Esophagus squamous epithelium (tissue), 5 donors: Measurements from ENCODE around the gene PFDN2. TPM values are rescaled to one million over a fixed set of nuclear protein-coding genes. Genes with fewer than 3 reads are reported as not detected.
"Not testable (repeated sequence)": the region's sequence is repeated elsewhere in the genome, so short reads cannot be mapped to it uniquely, and the experiment has no call there.

Experiments used
- DNase-seq: peaks from one replicate; lab custom pipeline; 2025; lab: John Stamatoyannopoulos, UW
- H3K27ac ChIP-seq, 4 donors: fragments of 200-600 bp; sonication (generic); one replicate each; pipeline ENCODE4 v1.5.1; 2016 to 2019; ENCODE audit warnings: mild to moderate bottlenecking in 1 of 4
- H3K27me3 ChIP-seq, 4 donors: fragments of 200-600 bp; sonication (generic); 1 replicate in 3 of 4; 2 replicates in 1 of 4; pipeline versions ENCODE4 v1.5.1 to v1.6.0; 2017 to 2021; ENCODE audit warnings: antibody characterized with exemption in 1 of 4
- H3K36me3 ChIP-seq, 3 donors: fragments of 200-600 bp; sonication (generic); one replicate each; pipeline ENCODE4 v1.5.1; 2016 to 2019
- H3K4me1 ChIP-seq, 3 donors: fragments of 200-600 bp; sonication (generic); one replicate each; pipeline ENCODE4 v1.5.1; 2017 to 2019
- H3K4me3 ChIP-seq, 4 donors: fragments of 200-600 bp; sonication (generic); 1 replicate in 3 of 4; 2 replicates in 1 of 4; pipeline ENCODE4 v1.5.1; 2016 to 2019; ENCODE audit warnings: mild to moderate bottlenecking in 2 of 4, moderate library complexity in 1 of 4
- H3K9me3 ChIP-seq, 3 donors: fragments of 200-600 bp; sonication (generic); one replicate each; pipeline ENCODE4 v1.5.1; 2016 to 2019
- POLR2A ChIP-seq, 4 donors: fragments of 450-650 bp; IDR thresholded peaks; one replicate each; pipeline ENCODE4 v1.6.1; 2017; ENCODE audit warnings: antibody characterized with exemption in 4 of 4, mild to moderate bottlenecking in 4 of 4, moderate library complexity in 3 of 4
- WGBS, 2 donors: methylation state at CpG; one replicate each; pipeline ENCODE4 v1.1.5; 2018; 5-methylcytosine and 5-hydroxymethylcytosine counted together
- intact Hi-C: fragments of 100-400 bp; cut with DNase I; formaldehyde crosslinking; loops from one replicate; pipeline ENCODE4 v1.15.0; 2022
- total RNA-seq, 4 donors: library from RNA; depleted of rRNA; stranded (reverse); fragments of >200 nt; gene quantifications; one replicate each; pipeline ENCODE4 v1.1.0, GENCODE V29; 2016
- TF ChIP-seq, protein P1 (sequence below), 6 experiments: fragments of 450-650 bp in 4 of 6; fragments of 200-600 bp in 2 of 6; sonication (generic) in 2 of 6; IDR thresholded peaks; one replicate each; pipeline ENCODE4 v1.5.1; 2016 to 2019; ENCODE audit warnings: antibody characterized with exemption in 6 of 6, mild to moderate bottlenecking in 4 of 6, moderate library complexity in 4 of 6
- donor health status: DM: yes; HTN: yes; CAD: no.

The PFDN2 gene
- total RNA-seq, 4 donors from 2014 or later: 27.0 to 59.2 (median 45.3) TPM

GRCh38 chr1:161122967-161123366, 5.1 kb upstream of the PFDN2 start:
- 85% methylated on average over 6 of the region's 6 CpGs; no CpG with 5 or more reads in 1 of the 2 donors for WGBS, 2 donors
- Histone ChIP-seq H3K36me3 (peaks cover 18 to 82% (median 46%) of the 10 kb centered on the region in 3 donors), H3K9me3 (no peaks in the 10 kb centered on the region), H3K4me3 (no peak overlapping the region), H3K4me1 (peaks cover 17 to 39% (median 21%) of the 10 kb centered on the region in 3 donors), H3K27me3 (no peaks in the 10 kb centered on the region), H3K27ac (no peak overlapping the region)
- TF ChIP-seq, protein P1, sequence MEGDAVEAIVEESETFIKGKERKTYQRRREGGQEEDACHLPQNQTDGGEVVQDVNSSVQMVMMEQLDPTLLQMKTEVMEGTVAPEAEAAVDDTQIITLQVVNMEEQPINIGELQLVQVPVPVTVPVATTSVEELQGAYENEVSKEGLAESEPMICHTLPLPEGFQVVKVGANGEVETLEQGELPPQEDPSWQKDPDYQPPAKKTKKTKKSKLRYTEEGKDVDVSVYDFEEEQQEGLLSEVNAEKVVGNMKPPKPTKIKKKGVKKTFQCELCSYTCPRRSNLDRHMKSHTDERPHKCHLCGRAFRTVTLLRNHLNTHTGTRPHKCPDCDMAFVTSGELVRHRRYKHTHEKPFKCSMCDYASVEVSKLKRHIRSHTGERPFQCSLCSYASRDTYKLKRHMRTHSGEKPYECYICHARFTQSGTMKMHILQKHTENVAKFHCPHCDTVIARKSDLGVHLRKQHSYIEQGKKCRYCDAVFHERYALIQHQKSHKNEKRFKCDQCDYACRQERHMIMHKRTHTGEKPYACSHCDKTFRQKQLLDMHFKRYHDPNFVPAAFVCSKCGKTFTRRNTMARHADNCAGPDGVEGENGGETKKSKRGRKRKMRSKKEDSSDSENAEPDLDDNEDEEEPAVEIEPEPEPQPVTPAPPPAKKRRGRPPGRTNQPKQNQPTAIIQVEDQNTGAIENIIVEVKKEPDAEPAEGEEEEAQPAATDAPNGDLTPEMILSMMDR (IDR thresholded peaks at IDR 0.05): no peak
- no peak for TF ChIP-seq POLR2A (IDR thresholded peaks at IDR 0.05)
- intact Hi-C loops: no loop called here
- DNase-seq: no peak

DNA sequence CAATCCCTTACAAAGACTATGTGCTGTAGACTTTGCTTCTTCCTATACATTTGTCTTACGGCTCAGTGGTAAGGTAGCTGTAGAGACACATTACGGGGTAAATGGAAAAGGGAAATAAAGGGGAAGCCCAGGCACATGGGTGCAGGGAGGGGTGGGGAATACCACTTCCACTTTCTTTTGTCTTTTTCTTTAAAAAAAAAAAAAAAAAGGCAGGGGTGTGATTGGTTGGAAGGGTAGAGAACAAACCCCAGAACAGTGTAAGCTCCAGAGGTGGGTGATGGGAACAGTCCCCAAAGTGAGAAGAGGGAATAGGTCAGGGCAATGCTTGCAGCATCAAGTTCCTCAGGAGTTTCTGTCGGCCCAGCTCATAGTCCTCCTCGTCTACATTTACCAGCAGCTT, 4.0 kb upstream of the PFDN2 start:
- Histone ChIP-seq H3K27ac (no peak overlapping the region), H3K36me3 (peaks cover 18 to 71% (median 41%) of the 10 kb centered on the region in 3 donors), H3K4me1 (peaks cover 21 to 32% (median 22%) of the 10 kb centered on the region in 3 donors), H3K27me3 (no peaks in the 10 kb centered on the region), H3K9me3 (no peaks in the 10 kb centered on the region), H3K4me3 (no peak overlapping the region)
- 68 to 69% methylated on average over 3 to 4 of the region's 4 CpGs for WGBS, 2 donors
- TF ChIP-seq, protein P1 (IDR thresholded peaks at IDR 0.05): no peak
- TF ChIP-seq POLR2A (IDR thresholded peaks at IDR 0.05): no peak
- no peak for DNase-seq
- intact Hi-C loops: no loop called here

GRCh38 chr1:161121042-161121650, 3.3 kb upstream of the PFDN2 start:
- peaks cover 22 to 38% (median 28%) of the 10 kb centered on the region in 3 donors for H3K4me1 ChIP-seq
- H3K9me3 ChIP-seq: no peaks in the 10 kb centered on the region
- peak overlapping the region in 1 of 4 donors; percentile 97 for H3K27ac ChIP-seq
- no peaks in the 10 kb centered on the region for H3K27me3 ChIP-seq
- H3K36me3 ChIP-seq: peaks cover 18 to 64% (median 41%) of the 10 kb centered on the region in 3 donors
- no peak for DNase-seq
- no peak overlapping the region for H3K4me3 ChIP-seq
- TF ChIP-seq POLR2A (IDR thresholded peaks at IDR 0.05): no peak
- TF ChIP-seq, protein P1 (IDR thresholded peaks at IDR 0.05): no peak
- intact Hi-C loops: no loop called here
- 81 to 93% methylated on average over 3 of the region's 3 CpGs for WGBS, 2 donors

- DNase-seq: no peak
- H3K27ac ChIP-seq: peak overlapping the region; percentile 93 to 98 (median 95)
- TF ChIP-seq, protein P1 (IDR thresholded peaks at IDR 0.05): peak in 4 of 6 experiments; percentile 19 to 58 (median 41)
- TF ChIP-seq POLR2A (IDR thresholded peaks at IDR 0.05): peak in 1 of 4 donors; percentile 16
- intact Hi-C loops: no loop called here
- peaks cover 18 to 46% (median 33%) of the 10 kb centered on the region in 3 donors for H3K36me3 ChIP-seq
- no peaks in the 10 kb centered on the region for H3K27me3 ChIP-seq
- H3K4me3 ChIP-seq: peak overlapping the region in 3 of 4 donors; percentile 72 to 100 (median 81)
- peaks cover 22 to 56% (median 38%) of the 10 kb centered on the region in 3 donors for H3K4me1 ChIP-seq
- WGBS, 2 donors: 40 to 54% methylated on average over 6 to 7 of the region's 10 CpGs
- H3K9me3 ChIP-seq: no peaks in the 10 kb centered on the region
Observed at GRCh38 chr1:161119092-161119903, 1.5 kb upstream of the PFDN2 start.

DNA sequence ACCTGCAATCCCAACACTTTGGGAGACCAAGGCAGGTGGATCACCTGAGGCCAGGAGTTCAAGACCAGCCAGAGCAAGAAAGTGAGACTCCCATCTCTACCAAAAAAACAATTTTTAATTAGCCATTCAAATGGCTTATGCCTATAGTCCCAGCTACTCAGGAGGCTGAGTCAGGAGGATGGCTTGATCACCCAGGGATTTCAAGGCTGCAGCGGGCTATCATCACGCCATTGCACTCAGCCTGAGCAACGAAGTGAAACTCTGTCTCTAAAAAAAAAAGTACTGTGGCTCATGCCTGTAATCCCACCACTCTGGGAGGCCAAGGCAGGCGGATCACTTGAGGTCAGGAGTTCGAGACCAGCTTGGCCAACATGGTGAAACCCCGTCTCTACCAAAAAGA, 1.9 kb downstream of the PFDN2 start:
- H3K27me3 ChIP-seq, H3K4me3 ChIP-seq, H3K9me3 ChIP-seq, intact Hi-C loops, DNase-seq: not testable (repeated sequence)
- peaks cover 27 to 86% (median 38%) of the 10 kb centered on the region in 3 donors for H3K4me1 ChIP-seq
- peak overlapping the region in 3 of 4 donors; percentile 18 to 43 (median 40) for H3K27ac ChIP-seq
- H3K36me3 ChIP-seq: peaks cover 4 to 12% (median 7%) of the 10 kb centered on the region in 3 donors
- 83 to 84% methylated on average over 6 of the region's 6 CpGs for WGBS, 2 donors
